GM12892 (cell line): Measurements from ENCODE around the gene PML.

Experiments
- POLR2A ChIP-seq: IDR thresholded peaks from 2 replicates; pipeline ENCODE4 v1.6.1; 2011; ENCODE audit warnings: low read depth, low read length, control low read depth
- POLR2AphosphoS5 ChIP-seq: IDR thresholded peaks from 2 replicates; pipeline ENCODE4 v1.6.1; 2011; ENCODE audit warnings: low read depth, low read length, control low read depth

GRCh38 chr15:74013374-74013894, 18.9 kb downstream of the PML start:
- TF ChIP-seq POLR2AphosphoS5, result no peak
- TF ChIP-seq POLR2A, result no peak
